GM19395 (cell line): ENCODE measurements around the gene IGFLR1.
"Not testable (repeated sequence)": the region's sequence is repeated elsewhere in the genome, so short reads cannot be mapped to it uniquely, and the experiment has no call there.

Experiments
- ATAC-seq: cut with Tn5 transposase; IDR thresholded peaks from one replicate; pipeline ENCODE4 v1.9.1; 2021; ENCODE audit warnings: mild to moderate bottlenecking, moderate library complexity; ENCODE audit not compliant: unreplicated experiment

The IGFLR1 gene

DNA sequence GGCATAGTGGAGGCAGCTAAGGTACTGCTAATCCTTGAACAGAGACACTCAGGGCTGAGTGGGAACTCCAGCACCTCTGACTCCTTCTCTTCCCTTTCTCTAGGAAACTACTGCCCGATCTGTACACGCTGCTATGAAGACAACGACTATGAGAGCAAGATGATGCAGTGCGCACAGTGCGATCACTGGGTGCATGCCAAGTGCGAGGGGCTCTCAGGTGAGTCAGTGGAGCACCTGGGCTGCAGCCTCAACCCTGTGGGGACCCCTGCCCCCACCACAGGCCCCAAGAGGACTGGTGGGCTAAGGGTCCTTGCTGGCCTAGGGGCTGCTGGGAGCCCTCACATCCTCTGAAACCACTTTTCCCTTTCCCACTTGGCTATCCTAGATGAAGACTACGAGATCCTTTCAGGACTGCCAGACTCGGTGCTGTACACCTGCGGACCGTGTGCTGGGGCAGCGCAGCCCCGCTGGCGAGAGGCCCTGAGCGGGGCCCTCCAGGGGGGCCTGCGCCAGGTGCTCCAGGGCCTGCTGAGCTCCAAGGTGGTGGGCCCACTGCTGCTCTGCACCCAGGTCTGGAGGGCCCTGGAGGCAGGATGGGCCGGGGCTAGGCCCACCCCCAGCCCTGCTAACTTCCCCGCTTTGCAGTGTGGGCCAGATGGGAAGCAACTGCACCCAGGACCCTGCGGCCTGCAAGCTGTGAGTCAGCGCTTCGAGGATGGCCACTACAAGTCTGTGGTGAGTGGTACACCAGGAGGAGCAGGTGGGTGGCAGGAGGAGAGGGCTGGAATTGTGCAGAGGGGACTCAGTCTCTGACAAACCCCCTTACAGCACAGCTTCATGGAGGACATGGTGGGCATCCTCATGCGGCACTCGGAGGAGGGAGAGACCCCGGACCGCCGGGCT is 14.9 kb downstream of the IGFLR1 start:
- ATAC-seq: no peak

DNA sequence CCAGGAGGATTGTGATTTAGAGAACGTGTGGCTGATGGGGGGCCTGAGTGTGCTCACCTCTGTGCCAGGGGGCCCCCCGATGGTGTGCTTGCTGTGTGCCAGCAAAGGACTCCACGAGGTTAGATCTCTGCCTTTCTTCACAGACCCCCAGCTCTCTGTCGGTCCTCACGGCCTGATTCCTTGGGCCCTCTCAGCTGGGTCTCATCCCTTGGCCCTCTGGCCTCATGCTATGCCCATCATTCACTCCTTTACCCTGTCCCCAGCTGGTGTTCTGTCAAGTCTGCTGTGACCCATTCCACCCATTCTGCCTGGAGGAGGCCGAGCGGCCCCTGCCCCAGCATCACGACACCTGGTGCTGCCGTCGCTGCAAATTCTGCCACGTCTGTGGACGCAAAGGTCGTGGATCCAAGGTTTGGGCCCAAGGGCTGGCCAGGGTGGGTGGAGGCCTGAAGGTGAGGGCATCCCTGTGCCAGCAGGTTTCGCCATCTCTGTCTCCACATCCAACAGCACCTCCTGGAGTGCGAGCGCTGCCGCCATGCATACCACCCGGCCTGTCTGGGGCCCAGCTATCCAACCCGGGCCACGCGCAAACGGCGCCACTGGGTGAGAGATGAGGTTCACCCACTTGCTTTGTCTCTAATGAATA is 16.9 kb downstream of the IGFLR1 start:
- ATAC-seq: no peak

- no peak for ATAC-seq
These were observed 17.7 kb downstream of the IGFLR1 start for GRCh38 chr19:35724560-35724959.

GRCh38 chr19:35724132-35724531 is 18.1 kb downstream of the IGFLR1 start:
- not testable (repeated sequence) for ATAC-seq

DNA sequence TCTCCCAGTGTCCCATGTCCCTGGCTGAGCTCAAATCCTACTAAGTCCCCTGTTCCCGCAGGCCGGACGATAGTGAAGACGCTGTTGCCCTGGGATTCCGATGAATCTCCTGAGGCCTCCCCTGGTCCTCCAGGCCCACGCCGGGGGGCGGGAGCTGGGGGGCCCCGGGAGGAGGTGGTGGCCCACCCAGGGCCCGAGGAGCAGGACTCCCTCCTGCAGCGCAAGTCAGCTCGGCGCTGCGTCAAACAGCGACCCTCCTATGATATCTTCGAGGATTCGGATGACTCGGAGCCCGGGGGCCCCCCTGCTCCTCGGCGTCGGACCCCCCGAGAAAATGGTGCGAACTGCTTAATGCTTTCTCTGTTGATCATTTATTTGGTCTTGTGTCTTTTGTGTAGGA is 18.6 kb downstream of the IGFLR1 start:
- no peak for ATAC-seq

DNA sequence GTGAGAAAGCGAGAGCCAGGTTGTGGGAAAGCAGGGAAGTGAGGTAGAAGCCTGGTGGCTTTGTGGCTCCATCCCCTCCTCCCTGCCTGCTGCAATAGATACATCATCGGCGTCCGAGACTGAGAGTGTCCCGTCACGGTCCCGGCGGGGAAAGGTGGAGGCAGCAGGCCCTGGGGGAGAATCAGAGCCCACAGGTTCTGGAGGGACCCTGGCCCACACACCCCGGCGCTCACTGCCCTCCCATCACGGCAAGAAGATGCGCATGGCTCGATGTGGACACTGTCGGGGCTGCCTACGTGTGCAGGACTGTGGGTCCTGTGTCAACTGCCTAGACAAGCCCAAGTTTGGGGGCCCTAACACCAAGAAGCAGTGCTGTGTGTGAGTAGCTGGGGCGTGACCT is 19.4 kb downstream of the IGFLR1 start:
- ATAC-seq: no peak

DNA sequence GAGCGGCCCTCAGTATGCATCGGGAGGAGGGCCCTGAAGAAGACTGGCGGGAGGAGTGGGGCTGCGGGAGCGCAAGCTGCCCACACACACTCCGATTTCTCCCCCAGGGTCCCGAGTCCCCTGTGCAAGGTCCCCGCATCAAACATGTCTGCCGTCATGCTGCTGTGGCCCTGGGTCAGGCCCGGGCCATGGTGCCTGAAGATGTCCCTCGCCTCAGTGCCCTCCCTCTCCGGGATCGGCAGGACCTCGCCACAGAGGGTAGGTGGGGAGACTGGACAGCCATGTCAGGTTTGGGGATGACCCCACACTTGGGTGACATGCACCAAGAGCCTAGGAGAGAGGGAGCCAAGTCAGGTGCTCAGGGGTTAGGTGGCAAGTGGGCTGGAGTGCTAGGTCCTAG is 19.8 kb downstream of the IGFLR1 start:
- ATAC-seq: no peak

DNA sequence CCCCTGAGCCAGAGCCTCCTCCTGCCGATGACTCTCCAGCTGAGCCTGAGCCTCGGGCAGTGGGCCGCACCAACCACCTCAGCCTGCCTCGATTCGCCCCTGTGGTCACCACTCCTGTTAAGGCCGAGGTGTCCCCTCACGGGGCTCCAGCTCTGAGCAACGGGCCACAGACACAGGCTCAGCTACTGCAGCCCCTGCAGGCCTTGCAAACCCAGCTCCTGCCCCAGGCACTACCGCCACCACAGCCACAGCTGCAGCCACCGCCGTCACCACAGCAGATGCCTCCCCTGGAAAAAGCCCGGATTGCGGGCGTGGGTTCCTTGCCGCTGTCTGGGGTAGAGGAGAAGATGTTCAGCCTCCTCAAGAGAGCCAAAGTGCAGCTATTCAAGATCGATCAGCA is 20.9 kb downstream of the IGFLR1 start:
- no peak for ATAC-seq

- ATAC-seq: no peak
These were observed 21.6 kb downstream of the IGFLR1 start for GRCh38 chr19:35720648-35721047.

- no peak for ATAC-seq
These were observed 22.1 kb downstream of the IGFLR1 start for GRCh38 chr19:35720163-35720524.

- no peak for ATAC-seq
These were observed 22.7 kb downstream of the IGFLR1 start for GRCh38 chr19:35719402-35720162.

DNA sequence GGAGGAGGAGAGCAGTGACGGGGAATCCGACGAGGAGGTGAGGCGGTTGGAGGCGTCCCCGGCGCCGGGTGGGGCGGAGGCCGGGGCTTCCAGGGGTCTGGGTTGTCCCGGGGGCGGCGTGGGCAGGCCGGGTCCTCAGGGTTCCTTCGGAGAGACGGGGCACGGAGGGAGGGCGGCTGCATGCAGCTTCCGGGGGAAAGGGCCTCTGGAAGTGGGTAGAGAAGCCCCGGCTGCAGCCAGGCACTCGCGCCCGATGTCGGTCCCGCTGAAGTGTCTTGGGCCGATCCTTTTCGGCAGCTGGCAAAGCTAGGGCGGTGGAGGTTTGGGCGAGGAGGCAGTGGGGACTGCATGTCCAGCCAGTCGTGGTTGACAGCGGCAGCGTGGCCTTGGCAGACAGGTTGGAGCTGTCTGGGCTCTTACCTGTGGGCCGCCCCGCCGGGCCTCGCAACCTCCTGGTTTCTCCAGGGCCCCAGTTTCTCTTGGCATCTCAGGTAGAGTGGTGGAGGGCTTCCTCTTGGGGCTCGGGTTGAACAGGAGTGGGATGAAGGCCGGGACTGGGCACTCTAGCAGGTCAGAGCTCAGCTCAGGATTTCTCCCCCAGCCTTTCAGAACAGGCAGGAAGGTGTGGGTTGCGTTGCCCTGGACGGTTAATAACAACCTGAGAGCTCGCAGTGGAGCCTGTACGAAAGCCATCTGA is 23.8 kb downstream of the IGFLR1 start:
- ATAC-seq: no peak

- no peak for ATAC-seq
These were observed 24.4 kb downstream of the IGFLR1 start, which contains the start of gene KMT2B for GRCh38 chr19:35717665-35718344. Gene KMT2B, plus strand, starts transcription at chr19:35718003. Its CDS starts 16 bp downstream, at chr19:35718019.

DNA sequence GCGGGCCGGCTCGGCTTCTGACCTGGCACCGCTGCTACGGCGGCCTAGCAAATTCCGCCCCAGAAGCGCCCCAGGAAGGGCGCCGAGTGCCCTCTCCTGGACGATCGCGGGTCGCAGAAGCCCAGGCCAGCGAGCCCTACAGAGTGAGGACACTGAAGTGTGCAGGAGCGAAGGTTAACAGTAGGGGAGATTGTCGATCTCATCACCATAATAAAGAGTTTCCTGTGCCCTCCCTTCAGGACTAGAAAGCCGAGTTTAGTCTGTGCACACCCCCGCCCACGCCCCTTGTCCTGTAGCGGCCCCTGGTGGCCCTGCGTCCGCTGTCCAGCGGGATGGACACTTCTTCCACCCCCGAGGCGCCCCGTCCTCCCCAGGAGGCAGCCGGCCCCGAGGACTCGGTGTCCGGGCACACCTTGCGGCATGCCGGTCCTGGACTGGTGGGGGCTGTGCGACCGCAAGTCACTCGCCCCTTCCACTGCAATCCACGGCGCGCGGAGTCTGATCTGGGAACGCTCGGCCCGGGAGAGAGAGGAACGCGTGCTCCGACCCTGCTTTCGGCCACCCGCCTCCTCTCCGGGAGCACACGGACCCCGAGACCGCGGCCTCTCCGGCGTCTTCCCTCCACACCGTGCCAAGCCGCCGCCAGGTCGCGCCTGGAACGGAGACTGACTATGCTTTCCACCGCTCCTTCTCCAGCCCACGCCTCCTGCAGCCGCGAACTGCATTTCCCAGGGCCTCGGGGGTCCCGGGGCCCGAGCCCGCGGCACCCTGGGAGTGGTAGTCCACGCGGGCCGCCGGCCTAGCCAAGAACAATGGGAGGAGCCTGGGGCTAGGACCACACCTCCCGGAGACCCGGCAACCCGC is 25.2 kb downstream of the IGFLR1 start:
- peak; percentile 56 for ATAC-seq

DNA sequence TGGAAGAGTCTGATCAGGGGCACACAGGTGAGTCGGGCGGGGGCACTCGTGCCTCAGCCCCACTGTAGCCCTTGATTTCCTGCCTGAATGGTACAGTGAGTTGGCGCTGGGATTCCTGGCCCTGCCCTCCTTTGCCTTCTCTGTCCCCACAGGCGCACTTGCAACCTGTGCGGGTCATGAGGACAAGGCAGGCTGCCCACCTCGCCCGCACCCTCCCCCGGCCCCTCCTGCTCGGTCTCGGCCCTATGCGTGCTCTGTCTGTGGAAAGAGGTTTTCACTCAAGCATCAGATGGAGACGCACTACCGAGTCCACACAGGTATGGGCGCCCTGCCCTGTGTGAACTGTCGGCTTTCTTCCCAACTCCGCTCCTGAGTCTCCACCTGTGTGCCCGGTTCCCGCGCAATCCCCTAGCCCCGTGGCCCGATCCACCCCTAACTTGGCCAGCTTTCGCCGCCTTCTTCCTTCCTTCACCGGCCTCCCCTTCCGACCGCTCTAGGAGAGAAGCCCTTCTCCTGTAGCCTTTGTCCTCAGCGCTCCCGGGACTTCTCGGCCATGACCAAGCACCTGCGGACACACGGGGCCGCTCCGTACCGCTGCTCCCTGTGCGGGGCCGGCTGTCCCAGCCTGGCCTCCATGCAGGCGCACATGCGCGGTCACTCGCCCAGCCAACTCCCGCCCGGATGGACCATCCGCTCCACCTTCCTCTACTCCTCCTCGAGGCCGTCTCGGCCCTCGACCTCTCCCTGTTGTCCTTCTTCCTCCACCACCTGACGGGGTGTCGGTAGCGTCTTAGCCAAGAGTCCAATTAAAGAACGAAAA is 26.1 kb downstream of the IGFLR1 start:
- ATAC-seq: no peak

- no peak for ATAC-seq
These were observed 26.9 kb downstream of the IGFLR1 start for GRCh38 chr19:35715355-35715809.

GRCh38 chr19:35714601-35715354 is 27.5 kb downstream of the IGFLR1 start:
- ATAC-seq: no peak
